ENCODE data around the gene MARCO. TPM values are rescaled to one million over a fixed set of nuclear protein-coding genes. Genes with fewer than 3 reads are reported as not detected.

The MARCO gene
- total RNA-seq, 2 donors from 2014 or later = not detected

DNA sequence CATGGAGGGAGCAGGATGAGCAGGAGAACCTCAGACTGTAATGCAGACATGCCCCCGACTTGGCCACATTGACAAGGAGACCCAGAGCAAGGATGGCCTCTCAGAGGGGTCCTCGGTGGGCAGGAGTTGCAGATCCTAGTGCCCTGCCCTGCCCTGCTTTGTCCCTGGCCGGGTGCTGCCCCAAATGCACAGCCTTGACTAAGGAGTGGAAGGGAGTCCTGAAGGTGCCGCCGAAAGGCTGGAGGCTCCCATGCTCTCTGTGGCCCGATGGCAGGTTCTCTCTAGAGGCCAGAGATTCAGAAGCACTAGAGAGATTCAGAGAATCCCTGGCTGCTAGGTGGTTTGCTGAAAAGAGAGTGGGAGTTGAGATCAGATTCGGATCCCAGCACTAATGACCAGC, 64.4 kb downstream of the MARCO start:
- no peak overlapping the region for H3K27ac Mint-ChIP-seq
- no peak for ATAC-seq
- H3K4me1 Mint-ChIP-seq = no peaks in the 10 kb centered on the region
- peaks cover 34% of the 10 kb centered on the region for H3K27me3 Mint-ChIP-seq
- no peak overlapping the region for H3K4me3 Mint-ChIP-seq
- peaks cover 2% of the 10 kb centered on the region for H3K36me3 Mint-ChIP-seq (ENCODE audit: low read depth)
- DNase-seq = no peak
- H3K9me3 ChIP-seq (ENCODE audit: control insufficient read depth, low read length, poor library complexity, severe bottlenecking) = no peaks in the 10 kb centered on the region

DNA sequence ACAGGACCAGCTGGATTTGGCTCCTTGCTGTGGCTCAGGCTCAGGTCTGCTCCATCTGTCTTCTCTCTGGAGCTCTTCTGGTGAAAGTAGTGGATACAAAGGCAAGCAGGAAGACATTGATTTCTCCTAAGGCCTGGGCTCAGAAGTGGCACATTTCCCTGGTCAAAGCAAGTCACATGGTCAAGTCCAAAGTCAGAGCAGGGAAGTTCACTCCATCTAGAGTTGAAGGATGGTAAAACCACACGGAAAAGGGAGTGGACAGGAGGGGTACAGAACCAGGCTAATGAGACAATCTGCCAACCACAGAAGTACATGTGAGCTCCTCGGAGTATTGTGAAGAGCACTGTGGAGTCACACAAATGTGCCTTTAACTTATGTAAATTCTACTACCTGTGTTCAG, 66.1 kb downstream of the MARCO start:
- no peaks in the 10 kb centered on the region for H3K9me3 ChIP-seq (ENCODE audit: control insufficient read depth, low read length, poor library complexity, severe bottlenecking)
- ATAC-seq (no peak), DNase-seq (no peak)
- no peak overlapping the region for H3K4me3 Mint-ChIP-seq
- H3K27ac Mint-ChIP-seq = no peak overlapping the region
- H3K4me1 Mint-ChIP-seq = no peaks in the 10 kb centered on the region
- peaks cover 4% of the 10 kb centered on the region for H3K36me3 Mint-ChIP-seq (ENCODE audit: low read depth)
- H3K27me3 Mint-ChIP-seq = peaks cover 46% of the 10 kb centered on the region

DNA sequence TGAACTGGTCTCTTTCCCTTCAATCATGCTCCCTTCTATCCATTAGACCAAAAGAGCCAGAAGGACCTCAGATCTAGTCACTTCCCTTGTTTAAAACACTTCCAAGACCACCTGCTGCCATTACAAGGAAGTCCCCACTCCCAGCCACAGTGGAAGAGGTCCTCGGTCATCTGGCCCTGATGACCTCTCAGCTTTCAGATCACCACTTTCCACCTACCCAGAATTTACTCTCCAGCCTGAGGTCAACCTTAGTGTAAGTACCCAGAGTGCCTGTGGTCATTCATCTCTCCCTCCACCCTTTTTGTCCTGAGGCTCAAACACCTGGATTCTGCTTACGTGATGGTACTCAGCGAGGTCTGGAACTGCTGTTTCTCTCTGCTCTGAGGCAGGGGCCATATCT, 67.1 kb downstream of the MARCO start:
- no peak for DNase-seq
- H3K9me3 ChIP-seq (ENCODE audit: control insufficient read depth, low read length, poor library complexity, severe bottlenecking) = no peaks in the 10 kb centered on the region
- Mint-ChIP-seq H3K27me3 (peaks cover 46% of the 10 kb centered on the region), H3K27ac (no peak overlapping the region), H3K36me3 (ENCODE audit: low read depth) (peaks cover 4% of the 10 kb centered on the region), H3K4me3 (no peak overlapping the region), H3K4me1 (no peaks in the 10 kb centered on the region)
- no peak for ATAC-seq

GRCh38 chr2:119010336-119010735, 68.3 kb downstream of the MARCO start:
- no peaks in the 10 kb centered on the region for H3K9me3 ChIP-seq (ENCODE audit: control insufficient read depth, low read length, poor library complexity, severe bottlenecking)
- Mint-ChIP-seq H3K36me3 (ENCODE audit: low read depth) (peaks cover 4% of the 10 kb centered on the region), H3K27ac (no peak overlapping the region), H3K27me3 (peaks cover 46% of the 10 kb centered on the region), H3K4me1 (no peaks in the 10 kb centered on the region), H3K4me3 (no peak overlapping the region)
- ATAC-seq = no peak
- no peak for DNase-seq

DNA sequence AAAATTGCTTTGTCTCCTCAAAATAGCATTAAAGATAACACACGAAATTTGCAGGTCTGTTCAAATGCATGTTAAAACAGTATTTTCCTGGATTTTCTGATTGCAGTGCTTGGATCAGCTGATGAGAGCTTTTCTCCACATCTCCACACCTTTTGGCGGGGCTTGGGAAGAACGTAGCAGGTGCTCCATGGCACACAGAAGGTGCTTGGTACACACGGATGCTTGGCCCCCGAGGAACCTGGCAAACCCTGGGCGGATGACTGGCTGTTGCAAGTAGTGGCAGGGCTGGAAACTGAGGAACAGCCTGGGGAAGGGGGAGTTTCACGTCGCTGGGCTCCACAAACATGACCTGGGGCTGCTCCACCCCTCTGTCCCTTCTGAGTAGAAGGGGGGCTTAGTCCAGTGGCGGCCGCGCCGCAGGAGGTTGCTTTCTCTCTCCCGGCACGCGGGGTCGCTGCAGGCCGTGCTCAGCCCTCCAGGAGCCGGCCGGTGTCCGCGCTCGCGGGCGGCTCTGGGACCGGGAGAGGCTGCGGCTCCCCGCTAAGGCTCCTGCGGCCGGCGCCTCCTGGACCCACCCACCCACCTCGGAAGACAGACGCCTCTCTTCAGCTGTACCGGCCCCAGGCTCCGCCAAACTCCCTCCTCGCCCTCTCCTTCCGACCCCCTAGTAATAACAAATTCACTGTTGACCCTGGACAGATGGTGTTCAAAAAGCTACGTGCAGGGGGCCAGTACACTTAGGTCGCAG, 69.3 kb downstream of the MARCO start:
- no peak overlapping the region for H3K27ac Mint-ChIP-seq
- no peak for ATAC-seq
- H3K4me3 Mint-ChIP-seq = no peak overlapping the region
- no peaks in the 10 kb centered on the region for H3K4me1 Mint-ChIP-seq
- peaks cover 43% of the 10 kb centered on the region for H3K27me3 Mint-ChIP-seq
- no peak for DNase-seq
- H3K9me3 ChIP-seq (ENCODE audit: control insufficient read depth, low read length, poor library complexity, severe bottlenecking) = no peaks in the 10 kb centered on the region
- H3K36me3 Mint-ChIP-seq (ENCODE audit: low read depth) = peaks cover 4% of the 10 kb centered on the region

DNA sequence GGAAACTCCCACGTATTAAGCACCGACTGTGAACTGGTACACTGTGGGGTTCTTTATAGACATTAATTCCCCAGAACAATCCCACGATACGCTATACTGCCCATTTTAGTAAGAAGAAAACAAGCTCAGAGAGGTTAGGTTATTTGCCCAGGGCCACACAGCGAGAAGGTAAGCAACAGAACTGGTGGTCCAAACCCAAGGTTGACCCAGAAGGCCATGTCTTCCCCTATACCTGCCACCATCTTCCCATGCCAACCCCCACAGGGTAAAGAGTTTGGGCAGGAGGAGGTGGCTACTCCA, 69.9 kb downstream of the MARCO start:
- H3K4me3 Mint-ChIP-seq = no peak overlapping the region
- no peaks in the 10 kb centered on the region for H3K4me1 Mint-ChIP-seq
- no peak for ATAC-seq
- H3K27me3 Mint-ChIP-seq = peaks cover 40% of the 10 kb centered on the region
- no peaks in the 10 kb centered on the region for H3K9me3 ChIP-seq (ENCODE audit: control insufficient read depth, low read length, poor library complexity, severe bottlenecking)
- no peak overlapping the region for H3K27ac Mint-ChIP-seq
- no peak for DNase-seq
- peaks cover 4% of the 10 kb centered on the region for H3K36me3 Mint-ChIP-seq (ENCODE audit: low read depth)

DNA sequence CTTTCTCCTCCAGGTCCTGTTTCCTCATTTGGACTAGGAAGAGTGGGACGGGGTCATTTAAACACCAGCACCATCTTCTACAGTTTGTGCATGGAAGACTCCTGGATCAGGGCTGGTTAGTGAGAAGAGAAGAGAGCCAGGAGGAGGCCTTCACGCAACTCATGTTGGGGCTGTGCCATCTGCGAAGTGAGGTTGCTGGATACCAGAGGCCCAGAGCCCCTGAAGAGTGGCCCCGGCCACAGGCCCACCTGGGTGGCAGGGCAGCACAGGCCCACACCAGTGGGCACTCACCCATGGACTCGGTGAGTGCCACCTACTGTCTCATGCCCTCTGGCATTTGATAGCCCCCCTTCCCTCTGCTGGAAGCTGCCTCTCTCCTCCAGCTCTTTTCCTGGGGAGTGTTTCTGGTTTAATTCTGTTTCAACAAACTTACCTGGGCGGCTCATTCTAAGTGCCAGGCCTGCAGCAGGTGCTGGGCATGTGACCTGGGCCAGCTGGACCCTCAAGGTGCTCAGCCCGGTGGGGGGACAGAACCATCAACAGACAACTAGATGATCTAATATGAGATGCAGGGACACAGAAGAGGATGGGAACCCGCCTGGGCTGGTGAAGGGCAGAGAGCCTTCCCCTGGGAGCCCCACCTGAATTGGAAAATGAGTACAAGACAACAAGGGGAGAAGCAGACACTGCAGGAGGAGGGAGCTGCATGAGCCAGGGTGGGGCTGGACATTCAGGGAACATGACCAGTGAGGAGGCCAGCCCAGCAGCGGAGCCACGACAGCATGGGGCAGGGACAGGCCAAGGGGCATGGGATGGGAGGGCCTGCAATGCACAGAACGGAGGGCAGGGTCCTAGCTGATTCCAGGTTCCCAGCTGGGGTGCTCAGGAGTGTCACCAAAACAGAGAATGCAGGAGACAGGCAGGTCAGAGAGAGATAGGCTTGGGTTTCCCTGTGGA, 70.6 kb downstream of the MARCO start:
- Mint-ChIP-seq H3K36me3 (ENCODE audit: low read depth) (peaks cover 4% of the 10 kb centered on the region), H3K27ac (no peak overlapping the region), H3K4me1 (no peaks in the 10 kb centered on the region), H3K4me3 (no peak overlapping the region), H3K27me3 (peaks cover 43% of the 10 kb centered on the region)
- DNase-seq = no peak
- H3K9me3 ChIP-seq (ENCODE audit: control insufficient read depth, low read length, poor library complexity, severe bottlenecking) = no peaks in the 10 kb centered on the region
- ATAC-seq = no peak

DNA sequence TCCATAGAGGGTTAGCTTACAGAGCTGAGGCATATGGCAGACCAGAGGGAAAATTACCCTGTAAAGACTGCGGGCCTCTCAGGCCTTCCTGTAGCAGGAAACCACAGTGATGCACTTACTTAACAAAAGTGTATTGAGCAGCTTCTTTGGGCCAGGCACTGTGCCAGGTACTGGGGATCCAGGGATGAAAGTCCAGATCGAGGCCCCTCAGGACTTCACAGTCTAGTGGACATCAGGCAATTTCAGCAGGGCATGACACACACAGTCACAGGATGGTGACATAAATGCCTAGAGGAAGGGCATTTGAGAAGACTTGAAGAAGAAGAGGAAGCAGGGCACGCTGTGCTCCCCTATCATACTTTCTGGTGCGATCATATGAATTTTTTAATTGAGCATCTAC, 71.7 kb downstream of the MARCO start:
- peaks cover 36% of the 10 kb centered on the region for H3K27me3 Mint-ChIP-seq
- H3K27ac Mint-ChIP-seq = no peak overlapping the region
- peaks cover 4% of the 10 kb centered on the region for H3K36me3 Mint-ChIP-seq (ENCODE audit: low read depth)
- H3K4me1 Mint-ChIP-seq = no peaks in the 10 kb centered on the region
- H3K9me3 ChIP-seq (ENCODE audit: control insufficient read depth, low read length, poor library complexity, severe bottlenecking) = no peaks in the 10 kb centered on the region
- ATAC-seq = no peak
- no peak for DNase-seq
- no peak overlapping the region for H3K4me3 Mint-ChIP-seq

DNA sequence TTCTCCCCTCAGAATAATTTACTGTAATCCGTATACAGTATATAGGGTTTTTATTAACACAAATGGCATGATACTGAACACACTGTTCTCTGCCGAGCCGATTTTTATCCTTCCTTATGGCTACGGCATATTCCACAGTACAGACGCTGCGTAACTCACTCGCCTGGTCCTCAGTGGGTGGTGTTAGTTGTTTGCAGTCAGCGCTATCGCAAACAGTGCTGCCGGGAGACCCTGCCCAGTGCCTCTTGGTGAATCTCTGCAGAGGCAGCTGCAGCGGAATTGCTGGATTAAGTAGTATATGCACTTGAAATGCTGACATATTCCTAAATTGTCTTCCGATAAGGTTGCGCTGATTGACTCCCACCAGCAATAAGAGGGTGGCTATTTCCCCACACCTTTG, 73.9 kb downstream of the MARCO start:
- H3K27me3 Mint-ChIP-seq = peaks cover 24% of the 10 kb centered on the region
- no peak overlapping the region for H3K27ac Mint-ChIP-seq
- ATAC-seq = no peak
- H3K9me3 ChIP-seq (ENCODE audit: control insufficient read depth, low read length, poor library complexity, severe bottlenecking) = no peaks in the 10 kb centered on the region
- DNase-seq = no peak
- peaks cover 3% of the 10 kb centered on the region for H3K36me3 Mint-ChIP-seq (ENCODE audit: low read depth)
- H3K4me3 Mint-ChIP-seq = no peak overlapping the region
- no peaks in the 10 kb centered on the region for H3K4me1 Mint-ChIP-seq

DNA sequence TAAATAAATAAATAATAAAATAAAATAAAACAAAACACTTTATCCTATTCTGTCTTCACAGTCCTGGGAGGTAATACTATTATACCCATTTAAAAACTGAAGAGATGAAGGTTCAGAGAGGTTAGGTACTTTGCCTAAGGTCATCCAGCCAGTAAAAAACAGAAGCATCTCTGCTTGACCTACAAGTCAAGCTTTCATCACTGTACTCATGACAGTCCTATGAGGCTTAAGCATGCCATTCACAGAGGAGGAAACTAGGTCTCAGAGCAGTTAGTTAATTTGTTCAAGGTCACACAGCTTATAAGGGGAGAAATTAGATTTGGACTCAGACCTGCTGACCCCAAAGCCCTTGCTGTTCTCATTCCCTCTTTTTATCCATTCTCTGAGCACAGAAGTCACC, 77.5 kb downstream of the MARCO start:
- Mint-ChIP-seq H3K27me3 (peaks cover 9% of the 10 kb centered on the region), H3K4me3 (no peak overlapping the region), H3K36me3 (ENCODE audit: low read depth) (no peaks in the 10 kb centered on the region), H3K4me1 (peaks cover 4% of the 10 kb centered on the region), H3K27ac (no peak overlapping the region)
- ATAC-seq (no peak), DNase-seq (no peak)
- no peaks in the 10 kb centered on the region for H3K9me3 ChIP-seq (ENCODE audit: control insufficient read depth, low read length, poor library complexity, severe bottlenecking)

- peaks cover 13% of the 10 kb centered on the region for H3K27me3 Mint-ChIP-seq
- DNase-seq (no peak), ATAC-seq (no peak)
Measured at GRCh38 chr2:119022678-119023077, 80.7 kb downstream of the MARCO start.

DNA sequence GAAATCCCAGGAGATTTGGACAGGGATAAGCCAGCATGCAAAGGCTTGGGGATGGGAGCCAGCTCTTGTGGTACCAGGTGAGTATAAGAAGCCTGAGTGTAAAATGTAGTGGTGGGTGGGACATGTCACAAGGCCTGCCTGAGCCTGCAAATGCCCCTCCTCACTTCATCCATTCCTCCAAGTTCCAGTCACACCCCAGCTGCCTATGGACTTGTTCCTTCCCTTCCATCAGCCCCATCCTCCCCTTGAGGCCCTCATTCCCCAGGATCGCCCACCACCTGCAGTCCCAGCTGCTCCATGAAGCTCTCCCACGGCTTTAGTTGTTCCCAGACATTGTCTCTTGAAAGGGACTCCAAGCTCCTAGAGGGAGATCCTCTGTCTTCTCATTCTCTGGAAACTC, 81.5 kb downstream of the MARCO start:
- Mint-ChIP-seq H3K4me1 (peaks cover 4% of the 10 kb centered on the region), H3K36me3 (ENCODE audit: low read depth) (no peaks in the 10 kb centered on the region), H3K4me3 (no peak overlapping the region), H3K27me3 (peaks cover 22% of the 10 kb centered on the region), H3K27ac (no peak overlapping the region)
- ATAC-seq (no peak), DNase-seq (no peak)
- no peaks in the 10 kb centered on the region for H3K9me3 ChIP-seq (ENCODE audit: control insufficient read depth, low read length, poor library complexity, severe bottlenecking)

More at GRCh38 chr2:119022678-119023077, 80.7 kb downstream of the MARCO start:
- peaks cover 4% of the 10 kb centered on the region for H3K4me1 Mint-ChIP-seq
- no peaks in the 10 kb centered on the region for H3K9me3 ChIP-seq (ENCODE audit: control insufficient read depth, low read length, poor library complexity, severe bottlenecking)
- peak overlapping the region; percentile 33 for H3K4me3 Mint-ChIP-seq
- no peaks in the 10 kb centered on the region for H3K36me3 Mint-ChIP-seq (ENCODE audit: low read depth)
- no peak overlapping the region for H3K27ac Mint-ChIP-seq

DNA sequence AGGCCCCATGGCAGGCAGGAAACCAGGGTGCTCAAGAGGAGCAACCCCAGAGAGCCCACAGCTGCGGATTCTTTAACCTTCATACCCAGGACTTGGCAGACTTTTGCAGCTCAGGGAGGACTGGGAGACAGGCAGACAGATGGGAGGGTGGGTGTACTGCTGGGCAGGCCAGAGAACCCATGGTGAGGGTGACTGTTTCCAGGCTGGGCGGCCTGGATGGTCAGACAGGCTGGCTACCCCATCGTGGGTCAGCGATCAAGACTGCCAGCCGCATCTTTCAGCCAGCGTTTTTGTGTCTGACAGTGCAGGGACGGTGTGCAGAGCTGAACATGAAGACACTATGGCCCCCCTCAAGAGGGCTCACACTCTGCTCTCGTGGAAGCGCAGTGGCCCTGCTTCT, 82.2 kb downstream of the MARCO start:
- peaks cover 4% of the 10 kb centered on the region for H3K4me1 Mint-ChIP-seq
- no peak overlapping the region for H3K4me3 Mint-ChIP-seq
- no peak for ATAC-seq
- no peaks in the 10 kb centered on the region for H3K9me3 ChIP-seq (ENCODE audit: control insufficient read depth, low read length, poor library complexity, severe bottlenecking)
- DNase-seq = no peak
- H3K27ac Mint-ChIP-seq = no peak overlapping the region
- H3K27me3 Mint-ChIP-seq = peaks cover 28% of the 10 kb centered on the region
- no peaks in the 10 kb centered on the region for H3K36me3 Mint-ChIP-seq (ENCODE audit: low read depth)

Data from T-helper 17 cell (primary cell).